Superior temporal gyrus (tissue), 1 donor: Measurements from ENCODE around the gene TM9SF4.
"Not testable (repeated sequence)": the region's sequence is repeated elsewhere in the genome, so short reads cannot be mapped to it uniquely, and the experiment has no call there.

Experiments used
- DNase-seq: peaks from one replicate; pipeline ENCODE4 v3.0.0-alpha.2; 2016; ENCODE audit errors: extremely low spot score

TM9SF4 gene

DNA sequence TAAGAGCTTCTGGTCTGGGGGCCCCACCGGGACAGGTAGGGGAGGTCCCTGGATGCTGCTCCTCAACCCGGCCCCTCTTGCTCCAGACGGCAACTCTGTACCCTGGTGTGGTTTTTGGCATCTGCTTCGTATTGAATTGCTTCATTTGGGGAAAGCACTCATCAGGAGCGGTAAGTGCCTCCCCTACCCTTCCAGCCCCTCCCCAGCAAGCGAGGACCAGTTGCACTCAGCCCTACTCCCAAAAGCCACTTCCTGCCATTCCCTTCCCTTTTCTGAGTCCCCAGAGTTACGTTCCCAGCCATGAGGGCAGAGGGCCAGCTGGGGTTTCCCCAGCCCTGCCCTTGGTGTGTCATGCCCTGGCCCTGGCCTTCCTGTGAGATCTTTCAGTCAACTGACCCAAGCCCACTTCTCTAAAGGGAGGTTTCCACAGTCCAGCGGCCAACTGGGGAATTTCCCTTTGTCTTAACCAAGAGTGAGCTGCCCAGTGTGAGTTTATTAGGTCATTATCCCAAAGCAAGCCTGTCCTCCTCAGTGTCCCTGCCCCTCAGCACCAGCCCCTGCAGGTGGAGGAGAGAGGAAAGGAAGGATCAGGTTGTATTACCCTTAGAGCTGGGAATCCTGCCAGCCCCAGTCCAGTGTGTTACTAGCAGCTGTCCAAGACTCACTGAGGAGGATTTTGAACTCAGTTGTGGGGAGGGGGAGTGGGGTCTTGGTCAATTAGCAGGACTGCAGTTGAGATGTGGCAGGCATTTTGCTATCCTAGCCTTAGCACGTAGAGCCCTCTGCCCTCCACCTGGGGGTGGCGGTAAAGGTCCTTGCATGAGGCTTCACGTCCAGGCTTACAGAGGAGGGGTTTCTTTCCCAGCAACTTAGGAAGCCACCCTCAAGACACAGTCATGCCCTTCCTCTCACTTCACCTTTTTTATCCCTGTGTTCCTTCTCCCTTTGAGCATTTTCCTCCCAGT lies 45.8 kb downstream of the TM9SF4 start:
- peak; percentile 27 for DNase-seq

DNA sequence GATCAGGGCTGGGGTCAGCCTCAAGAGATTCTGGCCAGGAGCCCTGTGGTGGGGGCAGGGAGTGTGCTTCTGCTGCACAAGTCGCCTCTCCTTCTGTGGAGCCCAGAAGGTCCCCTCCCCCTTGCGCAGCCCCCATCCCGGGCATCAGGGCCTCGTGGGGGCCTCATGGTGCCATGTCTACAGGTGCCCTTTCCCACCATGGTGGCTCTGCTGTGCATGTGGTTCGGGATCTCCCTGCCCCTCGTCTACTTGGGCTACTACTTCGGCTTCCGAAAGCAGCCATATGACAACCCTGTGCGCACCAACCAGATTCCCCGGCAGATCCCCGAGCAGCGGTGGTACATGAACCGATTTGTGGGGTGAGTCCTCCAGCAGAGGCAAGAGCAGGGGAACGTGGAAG lies 48.1 kb downstream of the TM9SF4 start:
- DNase-seq = no peak

DNA sequence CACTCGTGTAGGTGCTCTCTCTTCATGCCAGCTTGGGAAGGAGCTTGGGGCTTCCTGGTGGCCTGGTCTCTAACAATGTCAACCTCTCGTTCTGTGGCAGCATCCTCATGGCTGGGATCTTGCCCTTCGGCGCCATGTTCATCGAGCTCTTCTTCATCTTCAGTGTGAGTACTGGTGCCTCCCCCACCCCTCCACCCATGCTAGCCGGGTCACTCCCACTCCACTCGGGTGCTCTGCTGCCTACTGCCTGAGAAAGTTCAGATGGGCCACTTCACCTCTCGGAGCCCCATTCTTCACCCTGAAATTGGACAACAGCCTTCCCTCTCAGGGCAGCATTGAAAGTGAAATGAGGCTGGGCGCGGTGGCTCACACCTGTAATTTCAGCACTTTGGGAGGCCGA lies 48.8 kb downstream of the TM9SF4 start:
- no peak for DNase-seq

DNA sequence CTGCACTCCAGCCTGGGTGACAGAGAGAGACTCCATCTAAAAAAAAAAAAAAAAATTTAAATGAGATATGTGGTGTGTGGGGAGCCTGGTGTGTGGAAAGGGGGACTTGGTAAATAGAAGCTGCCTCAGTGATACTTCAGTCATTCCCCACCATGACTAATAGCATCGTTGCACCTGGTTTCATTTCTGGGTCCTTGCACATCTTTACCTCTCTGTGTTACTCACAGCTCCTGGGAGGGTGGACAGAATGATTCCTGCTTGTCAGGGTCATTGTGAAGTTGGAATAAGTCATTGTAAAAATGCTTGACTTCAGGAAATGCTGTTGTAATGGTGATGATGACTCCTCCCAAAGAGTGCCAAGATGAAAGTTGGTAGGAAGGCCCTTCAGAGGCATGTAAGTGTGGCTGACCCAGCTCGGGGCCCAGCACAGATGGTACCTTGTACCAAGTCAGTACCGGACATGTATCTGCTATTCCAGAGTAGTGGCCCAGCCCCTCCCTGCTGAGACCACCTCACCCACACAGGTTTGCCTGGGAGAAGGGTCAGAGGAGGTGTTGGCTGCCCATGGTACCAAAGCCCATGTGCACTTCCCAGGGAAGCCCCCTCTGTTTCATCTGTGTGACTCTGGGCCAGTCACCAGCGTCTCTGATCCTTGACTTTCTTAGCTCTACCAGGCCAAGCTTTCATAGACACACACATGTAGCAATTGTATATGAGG lies 49.6 kb downstream of the TM9SF4 start:
- no peak for DNase-seq

DNA sequence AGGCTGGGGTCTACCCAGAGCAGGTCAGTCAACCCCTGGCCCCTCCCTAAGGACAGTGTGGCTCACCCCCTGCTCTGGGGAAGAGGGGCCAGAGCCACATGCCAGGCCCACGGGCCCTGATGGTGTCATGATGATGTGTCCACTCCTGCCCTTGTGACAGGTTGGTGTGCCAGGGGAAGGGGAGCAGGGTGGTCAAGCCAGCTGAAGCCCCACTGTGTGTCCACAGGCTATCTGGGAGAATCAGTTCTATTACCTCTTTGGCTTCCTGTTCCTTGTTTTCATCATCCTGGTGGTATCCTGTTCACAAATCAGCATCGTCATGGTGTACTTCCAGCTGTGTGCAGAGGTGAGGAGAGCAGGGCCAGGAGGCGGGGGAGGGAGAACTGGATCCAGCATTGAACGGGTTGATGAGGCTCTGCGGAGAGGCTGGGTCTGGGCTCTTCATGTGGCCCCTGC lies 50.3 kb downstream of the TM9SF4 start:
- DNase-seq = no peak

DNA sequence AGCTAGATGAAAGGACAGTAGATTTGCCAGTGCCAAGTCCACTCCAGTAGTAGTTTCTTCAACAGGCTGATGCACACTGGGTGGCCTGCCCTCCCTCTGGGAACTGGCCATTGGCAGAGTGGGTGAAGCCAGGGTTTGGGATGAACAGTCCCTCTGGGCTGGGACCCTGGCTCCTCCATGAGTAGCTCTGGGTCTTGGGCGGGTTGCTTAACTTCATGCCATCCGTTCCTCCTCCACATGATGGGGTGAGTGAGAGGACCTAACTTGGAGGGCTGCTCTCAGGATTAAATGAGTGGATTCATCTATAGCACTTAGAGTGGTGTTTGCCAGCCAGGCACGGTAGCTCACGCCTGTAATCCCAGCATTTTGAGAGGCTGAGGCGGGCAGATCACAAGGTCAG lies 50.8 kb downstream of the TM9SF4 start:
- no peak for DNase-seq

DNA sequence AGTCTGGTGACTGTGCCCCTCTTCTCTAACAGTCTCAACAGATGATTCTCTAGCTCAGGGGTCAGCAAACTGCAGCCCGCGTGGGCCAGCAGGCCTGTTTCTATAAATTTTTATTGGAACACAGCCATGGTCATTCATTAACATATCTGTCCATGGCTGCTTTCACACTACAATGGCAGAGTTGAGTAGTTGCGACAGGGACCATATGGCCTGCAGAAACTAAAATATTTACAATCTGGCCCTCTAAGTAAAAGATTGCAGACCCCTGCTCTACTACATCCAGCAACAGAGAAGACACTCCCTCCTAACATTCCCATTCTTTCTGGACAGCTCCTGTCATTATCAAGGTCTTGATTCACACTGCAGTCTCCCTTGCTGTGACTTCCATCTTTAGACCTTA lies 52.8 kb downstream of the TM9SF4 start:
- no peak for DNase-seq

DNA sequence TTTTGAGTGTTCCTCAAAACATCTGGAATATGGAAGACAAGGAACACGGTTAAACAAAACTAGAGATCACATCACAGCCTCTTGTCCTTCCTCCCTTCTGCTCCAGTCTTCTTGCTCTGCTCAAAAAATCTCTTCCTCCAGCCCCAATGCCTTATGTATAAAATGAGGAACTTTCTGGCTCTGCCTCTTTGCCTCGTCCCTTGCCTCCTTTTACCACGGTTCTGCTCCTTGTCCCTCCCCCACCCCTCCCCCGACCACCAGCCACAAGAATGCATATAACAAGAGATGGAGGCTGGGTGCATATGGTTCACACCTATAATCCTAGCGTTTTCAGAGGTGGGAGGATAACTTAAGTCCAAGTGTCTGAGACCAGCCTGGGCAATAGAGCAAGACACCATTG lies 54.4 kb downstream of the TM9SF4 start:
- no peak for DNase-seq

DNA sequence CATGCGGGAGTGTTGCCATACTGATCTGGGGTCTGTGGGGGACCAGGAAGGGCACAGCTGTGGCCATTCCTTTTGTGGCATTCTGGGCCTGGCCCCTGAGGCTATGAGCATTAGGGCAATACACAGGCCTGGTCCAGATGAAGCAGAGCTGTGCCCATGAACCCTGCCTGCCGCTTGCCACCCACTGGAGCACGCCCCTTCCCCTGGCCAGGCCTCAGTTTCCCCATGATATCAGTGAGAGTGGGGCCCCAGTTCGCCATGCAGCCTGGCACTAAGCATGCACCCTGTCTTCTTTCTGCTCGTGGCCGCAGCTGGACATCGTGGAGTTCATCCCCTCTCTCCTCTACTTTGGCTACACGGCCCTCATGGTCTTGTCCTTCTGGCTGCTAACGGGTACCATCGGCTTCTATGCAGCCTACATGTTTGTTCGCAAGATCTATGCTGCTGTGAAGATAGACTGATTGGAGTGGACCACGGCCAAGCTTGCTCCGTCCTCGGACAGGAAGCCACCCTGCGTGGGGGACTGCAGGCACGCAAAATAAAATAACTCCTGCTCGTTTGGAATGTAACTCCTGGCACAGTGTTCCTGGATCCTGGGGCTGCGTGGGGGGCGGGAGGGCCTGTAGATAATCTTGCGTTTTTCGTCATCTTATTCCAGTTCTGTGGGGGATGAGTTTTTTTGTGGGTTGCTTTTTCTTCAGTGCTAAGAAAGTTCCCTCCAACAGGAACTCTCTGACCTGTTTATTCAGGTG lies 55.6 kb downstream of the TM9SF4 start:
- no peak for DNase-seq

DNA sequence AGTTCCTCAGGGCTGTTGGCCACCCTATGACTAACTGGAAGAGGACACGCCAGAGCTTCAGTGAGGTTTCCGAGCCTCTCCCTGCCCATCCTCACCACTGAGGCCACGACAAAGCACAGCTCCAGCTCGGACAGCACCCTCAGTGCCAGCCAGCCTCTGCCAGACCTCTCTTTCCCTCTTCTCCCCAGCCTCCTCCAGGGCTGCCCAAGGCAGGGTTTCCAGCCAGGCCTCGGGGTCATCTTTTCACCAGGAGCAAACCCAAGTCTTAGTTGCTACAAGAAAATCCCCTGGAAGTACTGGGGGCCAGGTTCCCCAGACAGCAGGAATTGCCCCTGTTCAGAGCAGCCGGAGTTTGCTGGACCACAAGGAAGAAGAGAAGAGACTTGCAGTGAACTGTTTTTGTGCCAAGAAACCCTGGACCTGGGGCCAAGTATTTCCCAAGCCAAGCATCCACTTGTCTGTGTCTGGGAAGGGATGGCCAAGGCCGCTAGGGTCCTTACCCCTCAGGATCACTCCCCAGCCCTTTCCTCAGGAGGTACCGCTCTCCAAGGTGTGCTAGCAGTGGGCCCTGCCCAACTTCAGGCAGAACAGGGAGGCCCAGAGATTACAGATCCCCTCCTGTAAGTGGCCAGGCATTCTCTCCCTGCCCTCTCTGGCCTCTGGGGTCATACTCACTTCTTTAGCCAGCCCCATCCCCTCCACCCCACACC lies 56.5 kb downstream of the TM9SF4 start:
- no peak for DNase-seq

DNA sequence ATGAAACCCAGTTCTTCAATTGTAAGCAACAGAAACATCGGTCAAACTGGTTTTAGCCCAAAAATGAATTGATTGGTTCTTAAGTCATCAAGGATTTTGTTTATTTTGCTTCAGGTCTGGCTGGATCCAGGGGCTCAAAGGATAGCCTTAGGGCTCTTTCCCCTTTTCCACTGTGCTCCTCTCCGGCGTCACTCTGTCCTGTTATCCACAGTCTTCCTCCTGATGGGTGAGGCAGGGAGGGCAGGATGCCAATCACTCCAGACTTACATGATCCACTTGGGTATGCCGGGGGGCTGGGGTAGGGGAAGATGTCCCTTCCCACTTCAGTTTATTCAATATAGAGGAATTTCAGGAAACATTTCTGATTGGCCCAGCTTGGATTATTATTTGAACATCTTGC lies 58.0 kb downstream of the TM9SF4 start:
- no peak for DNase-seq

DNA sequence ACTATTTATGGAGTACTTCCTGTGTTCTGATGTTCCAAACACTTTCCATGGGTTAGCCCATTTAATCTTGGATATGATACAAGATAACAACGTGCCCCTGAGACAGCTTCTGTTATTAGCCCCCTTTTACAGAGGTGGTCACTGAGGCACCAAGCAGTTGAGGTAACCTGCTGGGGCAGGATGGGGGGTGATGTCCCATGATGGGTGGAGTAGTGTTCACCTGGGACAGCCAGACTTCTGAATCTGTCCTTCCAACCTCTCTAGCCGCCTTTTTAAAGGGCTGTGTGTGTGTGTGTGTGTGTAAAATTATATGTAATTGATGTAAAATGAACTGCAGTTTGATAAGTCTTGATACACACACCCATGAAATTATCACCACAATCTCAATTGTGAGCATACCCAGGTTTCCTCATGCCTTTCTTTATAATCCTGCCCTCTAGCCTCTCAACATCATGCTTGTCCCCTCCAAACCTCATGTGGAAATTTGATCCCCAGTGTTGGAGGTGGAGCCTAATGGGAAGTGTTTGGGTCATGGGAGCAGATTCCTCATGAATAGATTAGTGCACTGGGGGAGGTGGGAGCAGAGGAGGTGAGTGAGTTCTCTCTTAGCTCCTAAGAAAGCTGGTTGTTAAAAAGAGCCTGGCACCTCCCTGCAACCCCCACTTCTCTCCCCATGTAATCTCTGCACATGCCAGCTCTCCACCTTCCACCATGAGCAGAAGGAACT lies 58.8 kb downstream of the TM9SF4 start:
- DNase-seq = no peak

DNA sequence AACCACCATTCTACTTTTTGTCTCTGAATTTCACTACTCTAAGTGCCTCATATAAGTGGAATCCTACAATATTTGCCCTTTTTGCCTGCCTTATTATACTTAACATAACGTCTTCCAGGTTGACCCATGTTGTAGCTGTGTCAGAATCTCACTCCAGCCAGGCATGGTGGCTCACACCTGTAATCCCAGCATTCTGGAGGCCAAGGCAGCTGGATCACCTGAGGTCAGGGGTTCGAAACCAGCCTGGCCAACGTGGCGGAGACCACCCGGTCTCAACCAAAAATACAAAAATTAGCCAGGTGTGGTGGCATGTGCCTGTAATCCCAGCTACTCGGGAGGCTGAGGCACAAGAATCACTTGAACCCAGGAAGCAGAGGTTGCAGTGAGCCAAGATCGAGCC lies 68.2 kb downstream of the TM9SF4 start:
- not testable (repeated sequence) for DNase-seq

DNA sequence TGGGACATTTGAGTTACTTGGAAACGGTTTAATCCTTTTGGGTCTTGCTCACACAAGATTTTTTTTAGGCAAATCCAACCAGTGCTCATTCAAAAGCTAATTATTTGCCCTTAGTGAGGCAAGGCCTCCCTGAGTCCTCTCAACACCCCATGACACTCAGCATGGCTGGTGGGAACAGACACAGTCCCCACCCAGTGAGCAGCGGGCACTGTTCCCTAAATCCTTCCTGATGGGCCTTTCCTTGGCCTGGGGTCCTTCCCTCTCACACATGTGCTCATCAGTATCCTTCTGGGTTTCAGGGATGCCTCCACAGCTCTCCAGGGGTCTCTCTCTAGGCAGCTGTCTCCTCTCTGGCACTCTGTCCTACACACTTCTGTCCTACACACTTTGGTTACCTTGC lies 70.0 kb downstream of the TM9SF4 start:
- no peak for DNase-seq

DNA sequence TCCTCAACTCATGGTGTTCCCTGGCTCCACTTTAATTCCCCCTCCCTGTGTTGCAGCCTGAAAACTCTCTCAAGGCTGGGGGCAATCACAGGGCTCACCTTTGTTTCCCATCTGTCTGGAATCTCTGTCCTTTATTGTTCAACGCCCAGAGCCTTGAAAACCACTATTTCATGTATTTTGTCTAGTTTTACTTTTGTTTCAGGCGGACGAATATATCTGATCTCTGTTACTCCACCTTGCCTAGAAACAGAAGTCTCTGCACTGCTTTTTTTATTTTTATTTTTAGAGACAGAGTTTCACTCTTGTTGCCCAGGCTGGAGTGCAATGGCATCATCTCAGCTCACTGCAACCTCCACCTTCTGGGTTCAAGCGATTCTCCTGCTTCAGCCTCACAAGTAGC lies 70.4 kb downstream of the TM9SF4 start:
- no peak for DNase-seq

DNA sequence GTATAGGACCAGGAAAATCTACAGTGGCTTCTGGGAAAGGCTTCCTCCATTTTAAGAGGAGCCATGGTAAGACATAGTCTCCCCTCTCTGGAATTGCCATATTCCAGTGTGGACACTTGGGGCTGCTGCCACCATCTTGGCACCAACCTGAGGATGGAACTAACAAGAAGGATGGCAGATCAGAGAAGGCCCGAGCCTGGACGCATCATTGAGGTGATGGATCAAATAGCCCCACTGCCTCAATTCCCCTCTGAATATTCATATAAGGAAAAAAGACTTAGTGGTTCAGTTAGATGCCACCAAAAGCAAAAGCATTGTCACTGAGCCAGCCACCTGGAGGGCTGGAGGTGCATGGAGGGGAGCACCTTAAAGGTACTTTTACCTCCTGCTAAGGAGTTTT lies 72.1 kb downstream of the TM9SF4 start:
- DNase-seq = no peak

DNA sequence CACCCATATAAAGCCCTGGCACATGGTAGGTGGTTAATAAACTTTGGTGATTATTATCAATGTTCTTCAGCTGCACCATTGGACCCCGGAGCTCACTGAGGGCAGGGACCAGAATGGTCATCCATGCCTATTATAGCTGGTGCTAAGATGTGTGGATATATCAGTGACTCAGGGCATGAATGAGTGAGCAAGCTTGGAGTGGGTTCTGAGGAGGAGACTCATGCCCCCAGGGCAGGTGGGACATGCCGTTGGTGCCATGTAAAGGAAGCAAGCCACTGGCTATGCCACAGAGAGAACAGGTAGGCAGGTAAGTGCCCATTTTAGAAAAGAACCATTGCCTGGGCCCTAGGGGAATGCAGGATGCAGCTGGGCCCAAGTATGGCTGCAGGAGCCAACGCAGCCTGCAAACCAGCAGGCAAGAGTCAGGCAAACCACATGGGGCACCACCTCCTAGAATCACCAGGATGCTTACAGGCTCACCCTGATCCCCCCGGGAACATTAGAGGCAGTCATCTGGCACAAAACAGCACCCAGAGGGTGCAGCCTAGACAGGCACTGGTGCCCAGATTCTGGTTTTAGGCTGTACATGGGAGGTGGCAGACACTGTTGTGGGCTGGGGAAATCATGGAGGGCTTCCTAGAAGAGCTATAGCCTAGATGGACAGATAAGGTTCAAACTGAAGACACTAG lies 74.6 kb downstream of the TM9SF4 start:
- DNase-seq = no peak

DNA sequence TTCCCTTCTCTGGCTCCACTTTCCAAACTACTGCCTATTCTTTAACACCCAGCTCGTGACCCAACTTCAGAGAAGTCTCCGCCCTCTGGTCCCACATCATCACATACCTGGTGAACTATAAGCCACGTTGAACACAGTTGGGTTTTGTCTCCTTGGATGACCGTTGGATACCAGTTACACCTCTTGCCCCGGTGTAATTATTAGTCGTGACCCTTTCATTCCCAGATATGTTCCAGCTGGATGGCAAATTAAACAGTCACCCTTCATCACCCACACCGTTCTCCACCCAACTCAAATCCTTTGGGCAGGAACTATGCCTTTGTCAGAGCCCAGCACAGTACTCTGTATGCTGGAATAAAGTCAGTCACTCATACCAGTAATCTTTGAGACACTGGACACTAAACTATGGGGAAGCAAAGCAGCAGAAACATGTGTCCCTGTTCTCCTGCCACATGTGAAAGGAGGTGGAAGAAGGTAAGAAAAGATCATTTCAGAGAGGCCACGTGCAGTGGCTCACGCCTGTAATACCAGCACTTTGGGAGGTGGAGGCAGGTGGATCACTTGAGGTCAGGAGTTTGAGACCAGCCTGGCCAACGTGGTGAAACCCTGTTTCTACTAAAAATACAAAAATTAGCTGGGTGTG lies 75.6 kb downstream of the TM9SF4 start:
- DNase-seq = no peak

DNA sequence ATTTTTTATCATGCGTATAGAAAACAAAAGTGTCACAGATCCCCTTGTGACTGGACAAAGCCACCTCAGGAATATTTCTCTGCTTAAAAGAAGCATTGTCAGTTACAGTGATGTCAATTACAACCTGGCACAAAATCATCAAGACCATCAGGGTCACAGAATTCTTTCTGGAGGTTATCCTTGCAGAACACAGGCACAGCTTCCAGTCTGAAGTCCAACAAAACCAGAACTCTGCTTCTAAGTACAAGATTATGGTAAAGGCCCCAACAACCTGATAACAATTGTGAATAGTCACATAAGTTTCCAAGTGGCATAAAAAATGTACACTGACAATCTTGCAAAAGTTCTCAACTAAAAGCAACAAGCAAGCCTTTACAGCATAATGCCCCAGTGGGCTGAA lies 77.0 kb downstream of the TM9SF4 start:
- no peak for DNase-seq
